ENCODE data around the gene MRPS33.

MRPS33 gene

GRCh38 chr7:141028767-141029166 is 14.0 kb upstream of the MRPS33 start:
- Mint-ChIP-seq H3K27ac (ENCODE audit: low read depth) (no peak overlapping the region), H3K9me3 (peaks cover 7% of the 10 kb centered on the region), H3K4me1 (no peaks in the 10 kb centered on the region), H3K4me3 (no peak overlapping the region), H3K27me3 (peaks cover 60% of the 10 kb centered on the region), H3K36me3 (ENCODE audit: insufficient read depth) (peaks cover 1% of the 10 kb centered on the region)
- DNase-seq (ENCODE audit: low spot score in 2 of 2), result no peak
- no peak for ATAC-seq (replicated peaks; ENCODE audit: extremely low read depth, poor library complexity, severe bottlenecking)

- Mint-ChIP-seq H3K27me3 (peaks cover 70% of the 10 kb centered on the region), H3K9me3 (peaks cover 7% of the 10 kb centered on the region), H3K4me3 (no peak overlapping the region), H3K27ac (ENCODE audit: low read depth) (no peak overlapping the region), H3K36me3 (ENCODE audit: insufficient read depth) (no peaks in the 10 kb centered on the region), H3K4me1 (peaks cover 6% of the 10 kb centered on the region)
- ATAC-seq (replicated peaks; ENCODE audit: extremely low read depth, poor library complexity, severe bottlenecking) (no peak), DNase-seq (ENCODE audit: low spot score in 2 of 2) (no peak)
Observed at GRCh38 chr7:141027043-141027442, 12.3 kb upstream of the MRPS33 start.

- no peaks in the 10 kb centered on the region for H3K36me3 Mint-ChIP-seq (ENCODE audit: insufficient read depth)
- H3K9me3 Mint-ChIP-seq, result peaks cover 7% of the 10 kb centered on the region
- peaks cover 6% of the 10 kb centered on the region for H3K4me1 Mint-ChIP-seq
- H3K4me3 Mint-ChIP-seq, result no peak overlapping the region
- no peak for DNase-seq (ENCODE audit: low spot score in 2 of 2)
- ATAC-seq (replicated peaks; ENCODE audit: extremely low read depth, poor library complexity, severe bottlenecking), result no peak
- peaks cover 70% of the 10 kb centered on the region for H3K27me3 Mint-ChIP-seq
- no peak overlapping the region for H3K27ac Mint-ChIP-seq (ENCODE audit: low read depth)
Observed at GRCh38 chr7:141024668-141025067, 9.9 kb upstream of the MRPS33 start.

GRCh38 chr7:141023295-141023694 is 8.5 kb upstream of the MRPS33 start:
- peaks cover 7% of the 10 kb centered on the region for H3K9me3 Mint-ChIP-seq
- no peak for DNase-seq (ENCODE audit: low spot score in 2 of 2)
- peaks cover 6% of the 10 kb centered on the region for H3K4me1 Mint-ChIP-seq
- H3K27ac Mint-ChIP-seq (ENCODE audit: low read depth), result peak overlapping the region; percentile 29
- peaks cover 62% of the 10 kb centered on the region for H3K27me3 Mint-ChIP-seq
- no peak for ATAC-seq (replicated peaks; ENCODE audit: extremely low read depth, poor library complexity, severe bottlenecking)
- H3K4me3 Mint-ChIP-seq, result no peak overlapping the region
- no peaks in the 10 kb centered on the region for H3K36me3 Mint-ChIP-seq (ENCODE audit: insufficient read depth)

GRCh38 chr7:141017555-141017954 is 2.8 kb upstream of the MRPS33 start:
- Mint-ChIP-seq H3K27ac (ENCODE audit: low read depth) (no peak overlapping the region), H3K9me3 (peaks cover 5% of the 10 kb centered on the region), H3K36me3 (ENCODE audit: insufficient read depth) (peaks cover 18% of the 10 kb centered on the region), H3K4me3 (no peak overlapping the region), H3K4me1 (peaks cover 26% of the 10 kb centered on the region), H3K27me3 (peaks cover 47% of the 10 kb centered on the region)
- ATAC-seq (replicated peaks; ENCODE audit: extremely low read depth, poor library complexity, severe bottlenecking) (no peak), DNase-seq (ENCODE audit: low spot score in 2 of 2) (no peak)

- Mint-ChIP-seq H3K27ac (ENCODE audit: low read depth) (no peak overlapping the region), H3K4me3 (peak overlapping the region; percentile 92), H3K27me3 (peaks cover 35% of the 10 kb centered on the region), H3K9me3 (peaks cover 5% of the 10 kb centered on the region), H3K36me3 (ENCODE audit: insufficient read depth) (peaks cover 22% of the 10 kb centered on the region), H3K4me1 (peaks cover 35% of the 10 kb centered on the region)
- ATAC-seq (replicated peaks; ENCODE audit: extremely low read depth, poor library complexity, severe bottlenecking) (no peak), DNase-seq (ENCODE audit: low spot score in 2 of 2) (no peak)
Observed at GRCh38 chr7:141016349-141016748, 1.6 kb upstream of the MRPS33 start.

GRCh38 chr7:141014125-141014523 is 628 bp downstream of the MRPS33 start:
- peak; percentile 5 for ATAC-seq (replicated peaks; ENCODE audit: extremely low read depth, poor library complexity, severe bottlenecking)
- Mint-ChIP-seq H3K27me3 (peaks cover 16% of the 10 kb centered on the region), H3K4me3 (peak overlapping the region; percentile 92), H3K4me1 (peaks cover 38% of the 10 kb centered on the region), H3K27ac (ENCODE audit: low read depth) (peak overlapping the region; percentile 100), H3K36me3 (ENCODE audit: insufficient read depth) (peaks cover 32% of the 10 kb centered on the region), H3K9me3 (peaks cover 5% of the 10 kb centered on the region)
- DNase-seq (ENCODE audit: low spot score in 2 of 2), result no peak

- H3K27ac Mint-ChIP-seq (ENCODE audit: low read depth), result peak overlapping the region; percentile 100
- H3K4me3 Mint-ChIP-seq, result peak overlapping the region; percentile 92
- H3K27me3 Mint-ChIP-seq, result peaks cover 12% of the 10 kb centered on the region
- no peak for ATAC-seq (replicated peaks; ENCODE audit: extremely low read depth, poor library complexity, severe bottlenecking)
- H3K9me3 Mint-ChIP-seq, result peaks cover 5% of the 10 kb centered on the region
- peaks cover 38% of the 10 kb centered on the region for H3K36me3 Mint-ChIP-seq (ENCODE audit: insufficient read depth)
- peaks cover 38% of the 10 kb centered on the region for H3K4me1 Mint-ChIP-seq
- DNase-seq (ENCODE audit: low spot score in 2 of 2), result no peak
Observed at GRCh38 chr7:141013345-141013715, 1.4 kb downstream of the MRPS33 start.

GRCh38 chr7:141012696-141013344 is 1.9 kb downstream of the MRPS33 start:
- Mint-ChIP-seq H3K9me3 (peaks cover 5% of the 10 kb centered on the region), H3K36me3 (ENCODE audit: insufficient read depth) (peaks cover 41% of the 10 kb centered on the region), H3K27me3 (peaks cover 7% of the 10 kb centered on the region), H3K27ac (ENCODE audit: low read depth) (peak overlapping the region; percentile 100), H3K4me3 (peak overlapping the region; percentile 92), H3K4me1 (peaks cover 38% of the 10 kb centered on the region)
- no peak for ATAC-seq (replicated peaks; ENCODE audit: extremely low read depth, poor library complexity, severe bottlenecking)
- DNase-seq (ENCODE audit: low spot score in 2 of 2), result no peak

GRCh38 chr7:141012044-141012685 is 2.6 kb downstream of the MRPS33 start:
- H3K4me1 Mint-ChIP-seq, result peaks cover 38% of the 10 kb centered on the region
- ATAC-seq (replicated peaks; ENCODE audit: extremely low read depth, poor library complexity, severe bottlenecking), result peak; percentile 22
- H3K4me3 Mint-ChIP-seq, result peak overlapping the region; percentile 27
- peak overlapping the region; percentile 100 for H3K27ac Mint-ChIP-seq (ENCODE audit: low read depth)
- H3K9me3 Mint-ChIP-seq, result peaks cover 5% of the 10 kb centered on the region
- H3K36me3 Mint-ChIP-seq (ENCODE audit: insufficient read depth), result peaks cover 45% of the 10 kb centered on the region
- peak; percentile 65 to 80 for DNase-seq (ENCODE audit: low spot score in 2 of 2)
- H3K27me3 Mint-ChIP-seq, result peaks cover under 1% of the 10 kb centered on the region

- no peak overlapping the region for H3K27ac Mint-ChIP-seq (ENCODE audit: low read depth)
- peak overlapping the region; percentile 27 for H3K4me3 Mint-ChIP-seq
- H3K27me3 Mint-ChIP-seq, result no peaks in the 10 kb centered on the region
- no peak for DNase-seq (ENCODE audit: low spot score in 2 of 2)
- no peak for ATAC-seq (replicated peaks; ENCODE audit: extremely low read depth, poor library complexity, severe bottlenecking)
- peaks cover 2% of the 10 kb centered on the region for H3K9me3 Mint-ChIP-seq
- peaks cover 45% of the 10 kb centered on the region for H3K36me3 Mint-ChIP-seq (ENCODE audit: insufficient read depth)
- H3K4me1 Mint-ChIP-seq, result peaks cover 38% of the 10 kb centered on the region
Observed at GRCh38 chr7:141011443-141011842, 3.3 kb downstream of the MRPS33 start.

- DNase-seq (ENCODE audit: low spot score in 2 of 2) (no peak), ATAC-seq (replicated peaks; ENCODE audit: extremely low read depth, poor library complexity, severe bottlenecking) (no peak)
- Mint-ChIP-seq H3K4me3 (no peak overlapping the region), H3K27ac (ENCODE audit: low read depth) (no peak overlapping the region), H3K27me3 (peaks cover 5% of the 10 kb centered on the region), H3K4me1 (no peaks in the 10 kb centered on the region), H3K9me3 (no peaks in the 10 kb centered on the region), H3K36me3 (ENCODE audit: insufficient read depth) (peaks cover 15% of the 10 kb centered on the region)
Observed at GRCh38 chr7:141003172-141004065, 11.3 kb downstream of the MRPS33 start.

All from central memory CD8-positive, alpha-beta T cell (primary cell).